ENCODE measurements around the gene EFCAB11.

DNA sequence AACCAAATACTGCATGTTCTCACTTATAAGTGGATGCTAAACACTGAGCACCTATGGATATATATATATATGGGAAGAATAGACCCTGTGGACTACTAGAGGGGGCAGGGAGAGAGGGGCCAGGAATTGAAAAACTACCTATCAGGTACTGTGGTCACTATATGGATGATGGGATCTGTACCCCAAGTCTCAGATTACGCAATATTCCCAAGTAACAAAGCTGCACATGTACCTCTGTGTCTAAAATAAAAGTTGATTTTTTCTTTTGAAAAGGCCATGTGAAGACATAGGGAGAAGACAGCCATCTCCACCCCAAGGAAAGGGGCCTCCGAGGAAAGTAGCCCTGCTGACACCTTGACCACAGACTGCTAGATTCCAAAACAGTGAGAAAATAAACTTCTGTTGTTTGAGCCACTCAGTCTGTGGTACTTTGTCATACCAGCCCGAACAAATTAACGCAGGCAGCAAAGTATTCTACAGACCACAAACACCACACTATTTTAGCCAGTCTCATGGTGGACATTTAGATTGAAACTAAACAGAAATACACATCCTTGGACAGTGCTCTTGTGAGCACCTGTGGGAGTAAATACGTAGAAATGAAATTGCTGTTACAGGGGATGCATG, 197.1 kb downstream of the EFCAB11 start:
- TF ChIP-seq YY1 (IDR thresholded peaks at IDR 0.05; ENCODE audit: extremely low read depth, insufficient replicate concordance, low read depth, low read length) (no peak), POLR2A (IDR thresholded peaks at IDR 0.05; ENCODE audit: borderline replicate concordance, extremely low read depth, insufficient read depth, insufficient read length) (no peak), POLR2AphosphoS5 (IDR thresholded peaks at IDR 0.05; ENCODE audit: low read depth, low read length) (no peak), EZH2 (IDR thresholded peaks at IDR 0.05) (no peak), JUND (IDR thresholded peaks at IDR 0.05) (no peak), SP1 (IDR thresholded peaks at IDR 0.05; ENCODE audit: low read depth) (no peak), TCF7L2 (IDR thresholded peaks at IDR 0.05; ENCODE audit: borderline replicate concordance, extremely low read depth, insufficient read depth, insufficient read length) (no peak), RAD21 (IDR thresholded peaks at IDR 0.05; ENCODE audit: low read depth) (no peak), SRF (IDR thresholded peaks at IDR 0.05; ENCODE audit: low read depth) (no peak)
- TF ChIP-seq, protein P1, sequence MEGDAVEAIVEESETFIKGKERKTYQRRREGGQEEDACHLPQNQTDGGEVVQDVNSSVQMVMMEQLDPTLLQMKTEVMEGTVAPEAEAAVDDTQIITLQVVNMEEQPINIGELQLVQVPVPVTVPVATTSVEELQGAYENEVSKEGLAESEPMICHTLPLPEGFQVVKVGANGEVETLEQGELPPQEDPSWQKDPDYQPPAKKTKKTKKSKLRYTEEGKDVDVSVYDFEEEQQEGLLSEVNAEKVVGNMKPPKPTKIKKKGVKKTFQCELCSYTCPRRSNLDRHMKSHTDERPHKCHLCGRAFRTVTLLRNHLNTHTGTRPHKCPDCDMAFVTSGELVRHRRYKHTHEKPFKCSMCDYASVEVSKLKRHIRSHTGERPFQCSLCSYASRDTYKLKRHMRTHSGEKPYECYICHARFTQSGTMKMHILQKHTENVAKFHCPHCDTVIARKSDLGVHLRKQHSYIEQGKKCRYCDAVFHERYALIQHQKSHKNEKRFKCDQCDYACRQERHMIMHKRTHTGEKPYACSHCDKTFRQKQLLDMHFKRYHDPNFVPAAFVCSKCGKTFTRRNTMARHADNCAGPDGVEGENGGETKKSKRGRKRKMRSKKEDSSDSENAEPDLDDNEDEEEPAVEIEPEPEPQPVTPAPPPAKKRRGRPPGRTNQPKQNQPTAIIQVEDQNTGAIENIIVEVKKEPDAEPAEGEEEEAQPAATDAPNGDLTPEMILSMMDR (IDR thresholded peaks at IDR 0.05 in 2 of 3, conservative IDR thresholded peaks at IDR 0.05 in 1 of 3; ENCODE audit: borderline replicate concordance in 1 of 3, insufficient read depth in 1 of 3, low read depth in 2 of 3, low read length in 2 of 3): no peak
- TF ChIP-seq, protein P2, sequence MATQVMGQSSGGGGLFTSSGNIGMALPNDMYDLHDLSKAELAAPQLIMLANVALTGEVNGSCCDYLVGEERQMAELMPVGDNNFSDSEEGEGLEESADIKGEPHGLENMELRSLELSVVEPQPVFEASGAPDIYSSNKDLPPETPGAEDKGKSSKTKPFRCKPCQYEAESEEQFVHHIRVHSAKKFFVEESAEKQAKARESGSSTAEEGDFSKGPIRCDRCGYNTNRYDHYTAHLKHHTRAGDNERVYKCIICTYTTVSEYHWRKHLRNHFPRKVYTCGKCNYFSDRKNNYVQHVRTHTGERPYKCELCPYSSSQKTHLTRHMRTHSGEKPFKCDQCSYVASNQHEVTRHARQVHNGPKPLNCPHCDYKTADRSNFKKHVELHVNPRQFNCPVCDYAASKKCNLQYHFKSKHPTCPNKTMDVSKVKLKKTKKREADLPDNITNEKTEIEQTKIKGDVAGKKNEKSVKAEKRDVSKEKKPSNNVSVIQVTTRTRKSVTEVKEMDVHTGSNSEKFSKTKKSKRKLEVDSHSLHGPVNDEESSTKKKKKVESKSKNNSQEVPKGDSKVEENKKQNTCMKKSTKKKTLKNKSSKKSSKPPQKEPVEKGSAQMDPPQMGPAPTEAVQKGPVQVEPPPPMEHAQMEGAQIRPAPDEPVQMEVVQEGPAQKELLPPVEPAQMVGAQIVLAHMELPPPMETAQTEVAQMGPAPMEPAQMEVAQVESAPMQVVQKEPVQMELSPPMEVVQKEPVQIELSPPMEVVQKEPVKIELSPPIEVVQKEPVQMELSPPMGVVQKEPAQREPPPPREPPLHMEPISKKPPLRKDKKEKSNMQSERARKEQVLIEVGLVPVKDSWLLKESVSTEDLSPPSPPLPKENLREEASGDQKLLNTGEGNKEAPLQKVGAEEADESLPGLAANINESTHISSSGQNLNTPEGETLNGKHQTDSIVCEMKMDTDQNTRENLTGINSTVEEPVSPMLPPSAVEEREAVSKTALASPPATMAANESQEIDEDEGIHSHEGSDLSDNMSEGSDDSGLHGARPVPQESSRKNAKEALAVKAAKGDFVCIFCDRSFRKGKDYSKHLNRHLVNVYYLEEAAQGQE (IDR thresholded peaks at IDR 0.05; ENCODE audit: low read depth): no peak
- TF ChIP-seq, protein P3, sequence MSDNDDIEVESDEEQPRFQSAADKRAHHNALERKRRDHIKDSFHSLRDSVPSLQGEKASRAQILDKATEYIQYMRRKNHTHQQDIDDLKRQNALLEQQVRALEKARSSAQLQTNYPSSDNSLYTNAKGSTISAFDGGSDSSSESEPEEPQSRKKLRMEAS (IDR thresholded peaks at IDR 0.05): no peak
